ENCODE measurements around the gene PNKD.
A peak's percentile ranks its signal among the peaks of the same experiment; 100 is the strongest.

PNKD gene

GRCh38 chr2:218269900-218270720 lies at the start of gene PNKD, which contains the start of gene AAMP:
TSS of gene PNKD (plus strand) at chr2:218270519. CDS start at chr2:218270536, 17 bp downstream.
TSS of gene AAMP (minus strand) at chr2:218270137. CDS start at chr2:218270086, 51 bp downstream.
- peak; percentile 100 for DNase-seq (ENCODE audit: low read depth, low spot score)

DNA sequence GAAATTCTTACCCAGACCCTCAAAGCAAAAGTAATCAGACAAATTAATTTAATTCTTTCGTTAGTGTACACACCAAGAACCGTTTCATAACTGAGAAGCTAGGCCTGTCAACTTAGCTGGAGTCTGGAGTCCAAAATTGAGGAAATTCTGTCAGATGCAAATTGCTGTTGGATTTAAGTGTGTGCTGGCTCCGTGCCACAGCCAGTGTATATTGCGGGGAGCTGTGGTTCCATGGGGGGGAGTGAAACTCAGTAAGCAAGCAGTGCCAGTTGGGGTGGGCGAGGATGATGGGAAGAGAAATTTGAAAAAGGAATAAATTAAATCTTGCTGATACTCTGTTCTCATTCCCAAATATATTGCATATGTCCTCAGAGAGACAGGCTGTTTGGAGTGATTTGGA lies 49.3 kb upstream of the PNKD start:
- DNase-seq (ENCODE audit: low read depth, low spot score) = no peak

DNA sequence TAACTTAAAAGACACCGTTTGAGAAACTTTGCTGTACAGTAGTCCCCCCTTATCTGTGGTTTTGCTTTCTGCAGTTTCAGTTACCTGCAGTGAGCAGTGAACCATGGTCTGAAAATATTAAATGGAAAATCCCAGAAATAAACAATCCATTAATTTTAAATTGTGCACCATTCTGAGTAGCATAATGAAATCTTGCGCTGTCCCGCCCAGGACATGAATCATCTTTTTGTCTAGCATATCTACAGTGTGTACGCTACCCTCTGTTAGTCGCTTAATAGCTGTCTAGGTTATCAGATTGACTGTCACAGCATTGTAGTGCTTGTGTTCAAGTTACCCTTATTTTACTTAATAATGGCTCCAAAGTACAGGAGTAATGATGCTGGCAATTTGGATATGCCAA lies 47.3 kb upstream of the PNKD start:
- no peak for DNase-seq (ENCODE audit: low read depth, low spot score)

GRCh38 chr2:218224186-218224585 lies 46.1 kb upstream of the PNKD start:
- DNase-seq (ENCODE audit: low read depth, low spot score) = no peak

DNA sequence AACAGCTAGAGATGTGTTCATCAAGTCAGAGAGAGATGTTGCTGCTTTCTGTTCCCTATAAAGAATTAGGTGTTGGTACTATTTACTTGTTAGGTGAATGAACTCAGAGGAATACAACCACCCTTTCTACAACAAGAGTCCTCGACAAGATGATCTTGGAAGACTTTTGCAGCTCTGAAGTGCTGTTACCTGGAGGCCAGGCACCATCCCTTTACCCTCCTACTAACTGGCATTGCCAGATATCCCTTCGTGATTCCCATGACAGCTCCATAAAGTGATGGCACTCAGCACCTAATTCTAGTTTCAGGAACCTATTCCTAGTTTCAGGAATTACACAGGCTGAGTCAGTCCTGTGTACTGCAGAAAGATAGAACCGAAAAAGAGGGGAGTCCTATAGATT lies 43.4 kb upstream of the PNKD start:
- no peak for DNase-seq (ENCODE audit: low read depth, low spot score)

GRCh38 chr2:218228366-218229090 lies 41.8 kb upstream of the PNKD start:
- no peak for DNase-seq (ENCODE audit: low read depth, low spot score)

DNA sequence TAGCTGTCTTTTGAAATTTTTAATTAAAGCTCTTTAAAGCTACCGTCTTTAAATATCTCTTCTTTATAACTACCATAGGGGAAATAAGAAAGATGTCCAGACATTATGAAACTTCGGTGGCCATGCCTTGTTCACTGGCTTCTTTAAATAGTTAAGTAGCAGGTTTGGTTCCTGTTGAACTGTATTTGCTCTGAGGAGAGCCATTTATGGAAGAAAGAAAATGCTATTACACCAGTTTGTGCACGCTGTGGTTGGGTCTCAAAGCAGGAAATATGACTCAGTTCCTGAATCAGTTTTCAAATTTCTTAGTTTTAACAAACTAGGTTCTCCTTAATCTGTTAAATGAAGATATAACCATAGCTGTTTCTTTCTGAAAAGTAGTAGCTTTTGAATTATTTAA lies 41.1 kb upstream of the PNKD start:
- DNase-seq (ENCODE audit: low read depth, low spot score) = no peak

DNA sequence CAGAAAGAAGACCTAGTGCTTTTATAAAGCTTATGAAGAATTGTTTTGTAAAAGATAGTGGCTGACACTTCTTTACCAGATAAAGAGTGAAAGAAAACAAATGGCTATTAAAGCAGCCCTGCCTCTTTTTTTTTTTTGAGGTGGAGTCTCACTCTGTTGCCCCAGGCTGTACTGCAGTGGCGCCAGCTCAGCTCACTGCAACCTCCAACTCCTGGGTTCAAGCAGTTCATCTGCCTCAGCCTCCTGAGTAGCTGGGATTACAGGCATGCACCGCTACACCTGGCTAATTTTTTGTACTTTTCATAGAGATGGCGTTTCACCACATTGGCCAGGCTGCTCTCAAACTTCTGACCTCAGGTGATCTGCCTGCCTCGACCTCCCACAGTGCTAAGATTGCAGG lies 40.5 kb upstream of the PNKD start:
- peak; percentile 60 for DNase-seq (ENCODE audit: low read depth, low spot score)

GRCh38 chr2:218230882-218231281 lies 39.4 kb upstream of the PNKD start:
- DNase-seq (ENCODE audit: low read depth, low spot score) = no peak

GRCh38 chr2:218233543-218233942 lies 36.8 kb upstream of the PNKD start:
- DNase-seq (ENCODE audit: low read depth, low spot score) = no peak

DNA sequence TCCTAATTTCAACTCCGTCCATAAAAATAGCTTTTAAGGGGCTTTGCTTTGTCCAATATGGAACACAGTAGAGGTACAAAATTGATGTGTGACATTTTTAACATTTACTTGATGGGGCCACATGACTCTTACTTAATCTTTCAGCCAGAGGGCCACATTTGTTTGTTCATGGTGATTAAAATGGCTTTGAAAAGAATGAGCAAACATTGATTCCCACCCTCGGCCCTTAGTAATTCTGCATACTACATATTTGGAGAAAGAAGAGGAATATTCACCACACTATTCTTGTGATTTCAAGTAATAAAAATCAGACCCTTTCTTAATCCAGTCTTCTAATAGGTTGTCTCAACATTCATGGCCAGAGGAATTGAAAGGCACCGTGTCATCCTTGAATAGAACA lies 35.8 kb upstream of the PNKD start:
- DNase-seq (ENCODE audit: low read depth, low spot score) = no peak

- DNase-seq (ENCODE audit: low read depth, low spot score) = no peak
These were observed 35.3 kb upstream of the PNKD start for GRCh38 chr2:218235017-218235416.

- DNase-seq (ENCODE audit: low read depth, low spot score) = no peak
These were observed 33.5 kb upstream of the PNKD start for GRCh38 chr2:218236829-218237228.

DNA sequence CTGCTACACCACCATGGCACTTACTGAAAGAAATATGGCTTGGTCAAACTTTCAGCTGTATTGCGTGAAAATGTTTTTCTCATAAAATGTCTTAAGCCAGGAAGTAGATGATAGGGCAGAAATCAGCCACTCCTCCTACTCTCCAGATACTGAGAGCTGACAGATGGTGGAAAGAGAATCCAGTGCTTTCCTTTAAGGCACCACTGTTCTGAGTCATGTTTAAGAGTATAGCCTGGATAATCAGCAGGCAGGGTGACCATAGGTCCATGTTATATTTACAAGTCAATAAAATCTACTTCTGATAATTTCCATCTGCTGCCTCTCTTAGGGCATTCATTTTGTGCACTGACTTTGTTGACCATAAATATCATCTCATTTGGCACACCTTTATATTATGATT lies 31.4 kb upstream of the PNKD start:
- no peak for DNase-seq (ENCODE audit: low read depth, low spot score)

GRCh38 chr2:218244204-218244603 lies 26.1 kb upstream of the PNKD start:
- no peak for DNase-seq (ENCODE audit: low read depth, low spot score)

DNA sequence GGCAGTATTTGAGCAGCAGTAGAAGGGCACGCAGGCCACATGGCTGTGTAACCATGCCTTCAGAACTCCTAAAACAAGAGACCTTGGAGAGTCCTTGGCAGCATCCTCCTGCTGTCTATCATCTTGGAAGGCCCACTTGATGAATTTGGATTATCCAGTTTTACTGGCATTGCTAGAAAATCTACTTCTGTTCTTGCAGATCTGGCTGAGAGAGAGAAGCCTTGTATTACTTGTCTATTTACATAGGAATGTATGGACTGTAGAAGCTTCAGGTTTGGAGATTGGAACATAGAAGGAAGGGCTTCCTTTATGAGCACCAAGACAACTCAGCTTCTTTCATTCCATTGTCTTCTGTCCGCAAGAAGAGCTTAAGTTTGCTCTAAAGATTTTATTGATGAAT lies 25.7 kb upstream of the PNKD start:
- DNase-seq (ENCODE audit: low read depth, low spot score) = no peak

DNA sequence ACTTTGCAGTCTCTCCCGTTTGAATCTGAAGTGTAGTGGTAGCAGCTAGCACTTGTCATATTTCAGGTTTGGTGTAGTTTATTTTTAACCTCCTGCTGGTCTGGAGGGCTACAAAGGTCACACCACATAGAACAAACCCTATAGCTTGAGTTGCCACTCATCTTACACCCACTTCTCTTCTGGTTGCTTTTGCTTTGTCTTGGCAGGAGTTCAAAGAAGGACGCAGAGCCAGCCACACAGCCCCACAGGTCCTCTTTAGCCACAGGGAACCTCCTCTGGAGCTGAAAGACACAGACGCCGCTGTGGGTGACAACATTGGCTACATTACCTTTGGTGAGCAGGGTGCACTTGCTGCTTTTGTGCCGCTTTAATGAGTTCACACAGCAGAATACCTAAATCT lies 25.1 kb upstream of the PNKD start:
- DNase-seq (ENCODE audit: low read depth, low spot score) = no peak

GRCh38 chr2:218249691-218250090 lies 20.6 kb upstream of the PNKD start:
- no peak for DNase-seq (ENCODE audit: low read depth, low spot score)

DNA sequence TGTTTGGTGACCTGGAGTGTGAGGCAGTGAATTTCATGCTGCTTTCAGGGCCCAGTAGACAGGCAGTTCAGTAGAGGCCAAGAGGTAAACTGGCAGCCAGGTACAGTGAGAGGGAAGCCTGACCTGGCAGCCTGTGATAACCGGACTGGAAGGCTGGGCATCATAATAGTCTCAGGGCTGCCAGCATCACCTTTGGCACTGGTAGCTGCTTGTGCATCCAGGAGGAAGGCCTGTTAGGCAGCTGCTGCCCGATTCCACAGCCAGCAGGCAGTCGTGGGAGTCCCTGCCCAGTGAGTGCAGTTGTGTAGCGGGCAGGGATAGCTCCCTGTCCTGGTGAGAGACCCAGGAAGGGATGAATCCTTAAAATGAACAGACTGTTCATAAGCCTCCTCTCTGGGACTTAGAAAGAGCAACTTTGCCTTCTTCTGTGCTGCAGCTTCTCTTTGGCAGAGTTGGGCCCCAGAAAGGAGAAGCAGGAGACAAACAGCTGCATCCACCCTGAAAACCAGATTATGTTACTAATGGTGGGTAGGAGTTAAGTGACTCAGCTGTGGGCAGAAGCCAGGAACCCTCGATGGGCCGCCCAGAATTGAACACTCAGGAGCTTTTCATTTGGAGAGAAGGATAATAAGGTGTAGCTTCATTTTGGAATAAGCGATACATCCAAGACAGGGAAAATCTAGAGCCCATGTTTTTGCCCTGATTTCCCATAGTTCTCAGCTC lies 17.6 kb upstream of the PNKD start:
- DNase-seq (ENCODE audit: low read depth, low spot score) = no peak

- no peak for DNase-seq (ENCODE audit: low read depth, low spot score)
These were observed 17.1 kb upstream of the PNKD start for GRCh38 chr2:218253232-218253625.

DNA sequence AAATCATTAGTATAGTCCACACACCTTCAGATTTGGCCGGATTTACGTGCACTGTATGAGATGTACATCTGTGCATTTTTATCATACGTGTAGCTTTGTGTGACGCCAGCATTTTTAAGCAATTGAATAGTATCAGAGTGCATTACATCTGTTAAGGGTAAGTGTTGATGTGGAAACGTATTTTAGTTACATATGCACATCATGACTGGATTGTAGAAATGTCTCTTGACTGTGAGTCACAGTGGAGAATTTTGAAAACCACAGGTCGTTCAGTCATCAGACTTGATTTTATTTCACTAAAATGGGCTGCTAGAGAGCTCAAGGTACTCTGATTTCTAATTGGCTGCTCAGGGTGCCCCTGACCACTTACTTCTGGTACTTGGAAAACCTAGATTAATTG lies 14.9 kb upstream of the PNKD start:
- DNase-seq (ENCODE audit: low read depth, low spot score) = no peak

DNA sequence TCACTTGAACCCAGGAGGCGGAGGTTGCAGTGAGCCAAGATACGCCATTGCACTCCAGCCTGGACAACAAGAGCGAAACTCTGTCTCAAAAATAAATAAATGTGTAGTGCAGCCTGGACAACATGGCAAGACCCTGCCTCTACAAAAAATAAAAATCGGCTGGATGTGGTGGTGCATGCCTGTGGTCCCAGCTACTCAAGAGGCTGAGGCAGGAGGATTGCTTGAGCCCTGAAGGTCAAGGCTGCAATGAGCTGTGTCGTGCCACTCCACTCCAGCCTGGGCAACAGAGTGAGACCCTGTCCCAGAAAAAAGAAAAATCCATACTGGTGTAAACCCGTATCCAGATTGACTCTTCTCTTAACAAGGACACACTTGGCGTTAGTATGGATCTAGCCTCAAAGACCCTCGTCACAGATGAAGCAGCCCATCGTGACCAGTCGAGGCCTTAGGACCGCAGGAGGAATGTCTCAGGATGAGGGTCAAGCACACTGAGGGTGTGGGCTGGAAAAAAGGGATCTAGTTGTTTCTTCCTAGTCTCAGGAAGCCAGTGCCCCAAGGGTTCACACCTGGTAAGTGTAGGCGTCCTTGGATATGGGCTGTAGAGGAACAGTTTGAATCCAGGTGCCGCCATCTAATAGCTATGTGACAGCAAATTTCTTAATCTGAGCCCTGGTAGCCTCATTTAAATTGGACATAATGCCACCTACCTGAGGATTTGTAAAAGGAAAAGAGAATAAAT lies 13.5 kb upstream of the PNKD start:
- DNase-seq (ENCODE audit: low read depth, low spot score) = no peak

Data from ELF-1 (cell line).